AG04449 (cell line): ENCODE results near the gene TNFRSF18.

Experiments
- CTCF ChIA-PET: fragments of 350-600 bp; formaldehyde crosslinking; extraction: SDS; loops from one replicate; lab custom pipeline; 2021; ENCODE audit warnings: antibody characterized with exemption; lab: Yijun Ruan, JAX
- POLR2A ChIA-PET: fragments of 400-600, 350-600 bp; formaldehyde crosslinking; extraction: SDS; loops from one replicate; lab custom pipeline; 2020; ENCODE audit warnings: antibody characterized with exemption, inconsistent platforms; lab: Yijun Ruan, JAX
- DNase-seq: peaks from one replicate; pipeline ENCODE4 v3.0.0-alpha.2; 2010; ENCODE audit warnings: low read depth, low spot score
- H3K4me3 ChIP-seq: 2 replicates; pipeline ENCODE4 v1.5.1; 2011; ENCODE audit warnings: low read depth, mild to moderate bottlenecking, control low read depth, low read length
- TF ChIP-seq, protein P1 (sequence below): IDR thresholded peaks from one replicate; pipeline ENCODE4 v1.5.1; 2011; ENCODE audit warnings: mild to moderate bottlenecking, moderate library complexity, low read length, control low read depth, inconsistent platforms; ENCODE audit not compliant: insufficient read depth; ENCODE audit errors: missing control alignments

TNFRSF18 gene

DNA sequence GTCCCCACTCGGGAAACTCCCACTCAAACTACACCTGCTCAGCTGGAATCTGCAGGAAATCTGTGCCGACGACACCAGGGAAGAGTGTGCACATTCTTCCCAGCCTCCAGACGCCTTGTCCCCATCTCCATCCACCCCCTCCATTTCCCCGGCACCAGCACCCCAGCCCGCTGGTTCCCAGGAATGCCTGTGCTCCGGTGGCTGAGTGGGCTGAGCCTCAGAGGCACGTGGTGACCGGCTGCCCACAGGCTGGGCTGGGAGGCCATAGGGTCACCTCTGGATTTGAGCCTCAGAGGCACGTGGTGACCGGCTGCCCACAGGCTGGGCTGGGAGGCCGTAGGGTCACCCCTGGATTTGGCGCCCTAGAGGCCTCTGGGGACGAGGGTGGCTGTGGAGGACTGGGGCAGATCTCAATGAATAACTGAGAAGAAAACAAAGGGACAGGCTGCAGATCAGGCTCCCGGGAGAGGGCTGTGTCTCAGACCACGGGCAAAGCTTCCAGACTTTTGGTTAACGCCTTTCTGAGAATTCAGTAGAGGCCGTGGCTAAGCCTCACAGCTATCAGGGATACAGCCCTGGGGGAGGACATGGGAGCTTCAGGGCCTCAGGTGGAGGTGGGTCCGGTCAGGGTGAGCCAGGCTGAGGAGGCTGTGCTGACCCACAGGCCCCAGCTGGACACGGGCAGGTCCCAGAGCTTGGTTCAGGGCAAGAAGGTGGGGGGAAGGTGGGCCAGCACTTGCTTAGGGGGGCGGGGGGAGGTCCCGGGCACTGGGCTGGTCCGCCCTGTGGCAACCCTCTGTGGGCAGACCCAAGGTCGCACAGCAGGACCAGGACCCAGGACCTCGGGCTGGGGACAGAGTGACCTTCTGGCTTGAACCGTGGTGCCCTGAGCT is 50.0 kb downstream of the TNFRSF18 start:
- H3K4me3 ChIP-seq, result no peak overlapping the region
- CTCF ChIA-PET, result interaction anchor here (1.0 kb wide), 1 partner anchor 34 kb away, joined by 3 read pairs; no protein-coding TSS in a partner anchor
- POLR2A ChIA-PET, result no interaction called here
- TF ChIP-seq, protein P1, sequence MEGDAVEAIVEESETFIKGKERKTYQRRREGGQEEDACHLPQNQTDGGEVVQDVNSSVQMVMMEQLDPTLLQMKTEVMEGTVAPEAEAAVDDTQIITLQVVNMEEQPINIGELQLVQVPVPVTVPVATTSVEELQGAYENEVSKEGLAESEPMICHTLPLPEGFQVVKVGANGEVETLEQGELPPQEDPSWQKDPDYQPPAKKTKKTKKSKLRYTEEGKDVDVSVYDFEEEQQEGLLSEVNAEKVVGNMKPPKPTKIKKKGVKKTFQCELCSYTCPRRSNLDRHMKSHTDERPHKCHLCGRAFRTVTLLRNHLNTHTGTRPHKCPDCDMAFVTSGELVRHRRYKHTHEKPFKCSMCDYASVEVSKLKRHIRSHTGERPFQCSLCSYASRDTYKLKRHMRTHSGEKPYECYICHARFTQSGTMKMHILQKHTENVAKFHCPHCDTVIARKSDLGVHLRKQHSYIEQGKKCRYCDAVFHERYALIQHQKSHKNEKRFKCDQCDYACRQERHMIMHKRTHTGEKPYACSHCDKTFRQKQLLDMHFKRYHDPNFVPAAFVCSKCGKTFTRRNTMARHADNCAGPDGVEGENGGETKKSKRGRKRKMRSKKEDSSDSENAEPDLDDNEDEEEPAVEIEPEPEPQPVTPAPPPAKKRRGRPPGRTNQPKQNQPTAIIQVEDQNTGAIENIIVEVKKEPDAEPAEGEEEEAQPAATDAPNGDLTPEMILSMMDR, result no peak
- DNase-seq, result no peak

DNA sequence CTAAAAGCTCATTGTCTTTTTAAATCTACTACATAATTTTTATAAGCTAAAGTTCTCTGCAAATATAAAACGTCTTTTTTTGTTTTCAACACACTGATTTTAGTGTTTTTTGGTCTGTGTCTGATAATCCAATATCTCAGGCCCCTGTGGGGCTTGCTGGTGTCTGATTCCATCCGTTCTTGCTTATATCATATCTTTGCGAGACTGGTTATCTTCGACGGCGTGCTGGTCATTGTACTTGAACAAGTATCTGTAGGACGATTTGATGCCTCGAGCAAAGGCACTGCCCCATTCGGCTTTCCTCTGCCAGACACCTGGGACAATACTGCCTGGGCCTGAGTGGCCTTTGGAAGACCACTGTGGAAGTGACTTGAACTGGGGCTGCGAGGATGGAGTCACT is 51.1 kb downstream of the TNFRSF18 start:
- TF ChIP-seq, protein P1, result no peak
- no peak for DNase-seq
- ChIA-PET CTCF (no interaction called here), POLR2A (no interaction called here)
- no peak overlapping the region for H3K4me3 ChIP-seq

DNA sequence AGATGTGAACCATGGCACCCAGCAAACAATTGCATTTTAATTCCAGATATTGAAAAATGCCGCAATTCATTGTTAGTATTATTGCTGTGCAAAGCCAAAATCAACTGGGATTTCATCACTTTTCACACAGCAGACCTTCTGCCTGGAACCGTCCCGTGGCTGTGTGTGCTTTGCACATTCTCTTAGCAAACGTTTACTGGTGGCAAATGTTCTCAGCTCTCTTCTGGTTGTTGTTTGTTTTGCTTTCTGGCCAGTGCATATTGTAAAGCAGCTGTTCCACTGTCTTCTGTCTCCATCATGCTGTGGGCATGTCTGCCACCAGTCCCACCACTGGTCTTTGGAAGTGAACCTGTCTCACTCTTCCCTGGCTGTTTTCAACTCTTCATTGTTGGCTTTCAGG is 52.5 kb downstream of the TNFRSF18 start:
- CTCF ChIA-PET, result interaction anchor here (1.2 kb wide), 1 partner anchor 31 kb away, joined by 3 read pairs; no protein-coding TSS in a partner anchor
- no peak overlapping the region for H3K4me3 ChIP-seq
- POLR2A ChIA-PET, result no interaction called here
- DNase-seq, result no peak
- TF ChIP-seq, protein P1, result no peak
